Heart left ventricle (tissue), 16 donors: ENCODE data around the gene FGF2. TPM values are rescaled to one million over a fixed set of nuclear protein-coding genes. Genes with fewer than 3 reads are reported as not detected.

Experiments
- ATAC-seq, 4 donors: fragments of 200-7000 bp; cut with Tn5 transposase; one replicate each; pipeline ENCODE4 v1.9.1; 2020 to 2022; ENCODE audit warnings: moderate library complexity in 4 of 4, mild to moderate bottlenecking in 3 of 4, moderate number of reproducible peaks in 1 of 4
- DNase-seq, 5 donors: peaks; one replicate each; pipeline ENCODE4 v3.0.0-alpha.2; 2020
- H3K27ac ChIP-seq, 12 donors: fragments of 200-600 bp; sonication (generic) in 4 of 12; one replicate each; pipeline versions ENCODE4 v1.5.0 to v1.8.0; 2016 to 2022; ENCODE audit warnings: mild to moderate bottlenecking in 2 of 12
- H3K27me3 ChIP-seq, 9 donors: fragments of 200-600 bp; sonication (generic) in 2 of 9; one replicate each; pipeline versions ENCODE4 v1.5.1 to v1.8.0; 2016 to 2022; ENCODE audit warnings: mild to moderate bottlenecking in 3 of 9
- H3K36me3 ChIP-seq, 9 donors: fragments of 200-600 bp; sonication (generic) in 2 of 9; one replicate each; pipeline versions ENCODE4 v1.5.0 to v1.8.0; 2018 to 2022; ENCODE audit warnings: mild to moderate bottlenecking in 2 of 9
- H3K4me1 ChIP-seq, 12 donors: fragments of 200-600 bp; sonication (generic) in 4 of 12; one replicate each; pipeline versions ENCODE4 v1.5.0 to v1.8.0; 2016 to 2022; ENCODE audit warnings: mild to moderate bottlenecking in 3 of 12
- H3K4me3 ChIP-seq, 12 donors: fragments of 200-600 bp; sonication (generic) in 4 of 12; one replicate each; pipeline versions ENCODE4 v1.5.0 to v1.8.0; 2017 to 2022; ENCODE audit warnings: mild to moderate bottlenecking in 9 of 12, moderate library complexity in 4 of 12
- H3K9me3 ChIP-seq, 12 donors: fragments of 200-600 bp; sonication (generic) in 4 of 12; one replicate each; pipeline versions ENCODE4 v1.5.0 to v1.8.0; 2016 to 2022; ENCODE audit warnings: mild to moderate bottlenecking in 1 of 12
- POLR2A ChIP-seq, 2 donors: fragments of 450-650 bp; IDR thresholded peaks; one replicate each; pipeline ENCODE4 v1.6.1; 2017; ENCODE audit warnings: antibody characterized with exemption in 2 of 2, mild to moderate bottlenecking in 2 of 2, moderate library complexity in 2 of 2
- WGBS, 4 donors: extraction: QIAGEN DNeasy Blood & Tissue Kit in 2 of 4; methylation state at CpG; one replicate each; pipeline versions ENCODE4 v1.1.5 to v1.1.7; 2013 to 2018; 5-methylcytosine and 5-hydroxymethylcytosine counted together
- intact Hi-C, 10 donors: fragments of 100-400 bp; cut with DNase I; formaldehyde crosslinking; loops; one replicate each; pipeline versions ENCODE4 v1.11.1 to v1.14.2; 2022
- polyA plus RNA-seq, 2 donors: library from polyadenylated mRNA; stranded (reverse); fragments of 200-250 nt; gene quantifications; one replicate each; pipeline ENCODE4 v1.2.3, GENCODE V29; 2013
- total RNA-seq, 9 donors: library from RNA; depleted of rRNA in 2 of 9; stranded (reverse); fragments of >200 nt in 2 of 9; fragmentation: NEBNext Ultra II Directional in 3 of 9; extraction: Animal tissue kit (Norgen Biotek cat#: 25700) in 3 of 9; gene quantifications; one replicate each; pipeline versions ENCODE4 v1.1.0 to v1.2.4, GENCODE V29; 2016 to 2023
- donor health status: ischemic (EF 13 %, LVEDD 7.1; RV severe dilation, severe dysfunction).
- donor health status: healthy with polysubstance abuse.
- donor health status: DM: no; HTN: yes; CAD: no.
- donor health status: DM: no; HTN: no; CAD: no.
- donor health status: ischemic (EF 25% LVEDD 6.9; RV normal size, moderate dysfunction).
- donor health status: ischemic (EF 25% LVEDD 5.7; RV mildly dilated, moderate dysfunction).
- donor health status: healthy.
- donor health status: DM: yes; HTN: yes; CAD: no.
- donor health status: ischemic (EF 35%, LVEDD 5.7; RV mildly dilated, moderate dysfunction).
- donor health status: nonischemic (EF 11% LVEDD 7.7; RV severe dilation, severe dysfunction).
- donor health status: DM: yes; HTN: yes; CAD: no.
- donor health status: PGD.
- donor health status: ischemic (EF 29% LVEDD 5.4; RV normal size, mild dysfunction).
- donor health status: nonischemic (EF 23%, LVEDD 6.1; RV moderate dilation, normal function).

Gene FGF2
- total and polyA plus RNA-seq, 11 donors: 2.2 to 14.4 (median 5.9) TPM

- Histone ChIP-seq H3K9me3 (no peaks in the 10 kb centered on the region), H3K36me3 (peaks cover 0 to 56% (median 43%) of the 10 kb centered on the region in 9 donors), H3K4me1 (no peaks in the 10 kb centered on the region), H3K27me3 (no peaks in the 10 kb centered on the region), H3K27ac (no peak overlapping the region), H3K4me3 (no peak overlapping the region)
- TF ChIP-seq POLR2A (IDR thresholded peaks at IDR 0.05): no peak
- 89 to 99% (median 97%) methylated on average over 1 of the region's 1 CpG for WGBS, 4 donors
- intact Hi-C loops: no loop called here
- DNase-seq (no peak), ATAC-seq (no peak)
These were observed 119.5 kb downstream of the FGF2 start for GRCh38 chr4:122946142-122946541.

Other genes starting within 250 kb of the FGF2 start
- gene IL21, start 205.8 kb upstream of the FGF2 start, total RNA-seq: not detected
- gene IL21, start 205.8 kb upstream of the FGF2 start, polyA plus RNA-seq: not detected
- 10 to 100 TPM in 2 of 9 donors, 1 to 10 TPM in 7; 3.4 to 11.9 (median 6.8) TPM for gene BBS12, start 94.1 kb upstream of the FGF2 start, total RNA-seq
- 1 to 10 TPM; 1.1 to 8.7 TPM for gene BBS12, start 94.1 kb upstream of the FGF2 start, polyA plus RNA-seq
- gene NUDT6, start 95.8 kb downstream of the FGF2 start, total RNA-seq: 10 to 100 TPM in 6 of 9 donors, 1 to 10 TPM in 3; 6.7 to 19.8 (median 15.1) TPM
- 10 to 100 TPM in 1 of 2 donors, 1 to 10 TPM in 1; 6.9 to 22.5 TPM for gene NUDT6, start 95.8 kb downstream of the FGF2 start, polyA plus RNA-seq